Esophagus squamous epithelium (tissue), 5 donors: Measurements from ENCODE around the gene TRIM54. TPM values are rescaled to one million over a fixed set of nuclear protein-coding genes. Genes with fewer than 3 reads are reported as not detected.
A peak's percentile ranks its signal among the peaks of the same experiment; 100 is the strongest.

Experiments
- DNase-seq: peaks from one replicate; lab custom pipeline; 2025; lab: John Stamatoyannopoulos, UW
- H3K27ac ChIP-seq, 4 donors: fragments of 200-600 bp; sonication (generic); one replicate each; pipeline ENCODE4 v1.5.1; 2016 to 2019; ENCODE audit warnings: mild to moderate bottlenecking in 1 of 4
- H3K27me3 ChIP-seq, 4 donors: fragments of 200-600 bp; sonication (generic); 1 replicate in 3 of 4; 2 replicates in 1 of 4; pipeline versions ENCODE4 v1.5.1 to v1.6.0; 2017 to 2021; ENCODE audit warnings: antibody characterized with exemption in 1 of 4
- H3K36me3 ChIP-seq, 3 donors: fragments of 200-600 bp; sonication (generic); one replicate each; pipeline ENCODE4 v1.5.1; 2016 to 2019
- H3K4me1 ChIP-seq, 3 donors: fragments of 200-600 bp; sonication (generic); one replicate each; pipeline ENCODE4 v1.5.1; 2017 to 2019
- H3K4me3 ChIP-seq, 4 donors: fragments of 200-600 bp; sonication (generic); 1 replicate in 3 of 4; 2 replicates in 1 of 4; pipeline ENCODE4 v1.5.1; 2016 to 2019; ENCODE audit warnings: mild to moderate bottlenecking in 2 of 4, moderate library complexity in 1 of 4
- H3K9me3 ChIP-seq, 3 donors: fragments of 200-600 bp; sonication (generic); one replicate each; pipeline ENCODE4 v1.5.1; 2016 to 2019
- CTCF ChIP-seq, 6 experiments: fragments of 450-650 bp in 4 of 6; fragments of 200-600 bp in 2 of 6; sonication (generic) in 2 of 6; IDR thresholded peaks; one replicate each; pipeline ENCODE4 v1.5.1; 2016 to 2019; ENCODE audit warnings: antibody characterized with exemption in 6 of 6, mild to moderate bottlenecking in 4 of 6, moderate library complexity in 4 of 6
- POLR2A ChIP-seq, 4 donors: fragments of 450-650 bp; IDR thresholded peaks; one replicate each; pipeline ENCODE4 v1.6.1; 2017; ENCODE audit warnings: antibody characterized with exemption in 4 of 4, mild to moderate bottlenecking in 4 of 4, moderate library complexity in 3 of 4
- WGBS, 2 donors: methylation state at CpG; one replicate each; pipeline ENCODE4 v1.1.5; 2018; 5-methylcytosine and 5-hydroxymethylcytosine counted together
- intact Hi-C: fragments of 100-400 bp; cut with DNase I; formaldehyde crosslinking; loops from one replicate; pipeline ENCODE4 v1.15.0; 2022
- total RNA-seq, 4 donors: library from RNA; depleted of rRNA; stranded (reverse); fragments of >200 nt; gene quantifications; one replicate each; pipeline ENCODE4 v1.1.0, GENCODE V29; 2016
- donor health status: DM: yes; HTN: yes; CAD: no.

The TRIM54 gene
- total RNA-seq, 4 donors from 2014 or later, result not detected

GRCh38 chr2:27322766-27323595, 40.8 kb downstream of the TRIM54 start, which contains the start of gene MPV17:
Gene MPV17 (minus strand): TSS chr2:27323097. CDS start chr2:27322517, 580 bp downstream.
- Histone ChIP-seq H3K9me3 (no peaks in the 10 kb centered on the region), H3K27ac (peak within 1 kb of the TSS; percentile 92 to 98 (median 94)), H3K4me3 (peak within 1 kb of the TSS; percentile 64 to 96 (median 79)), H3K36me3 (peaks cover 12 to 36% (median 12%) of the 10 kb centered on the region in 3 donors), H3K27me3 (no peaks in the 10 kb centered on the region), H3K4me1 (peaks cover 16 to 35% (median 22%) of the 10 kb centered on the region in 3 donors)
- TF ChIP-seq CTCF (IDR thresholded peaks at IDR 0.05) (no peak), POLR2A (IDR thresholded peaks at IDR 0.05) (peak in 3 of 4 donors; percentile 36 to 83 (median 61))
- 0 to 3% methylated on average over 18 to 19 of the region's 39 CpGs for WGBS, 2 donors
- DNase-seq, result peak; percentile 68
- intact Hi-C loops, result no loop called here

- Histone ChIP-seq H3K9me3 (no peaks in the 10 kb centered on the region), H3K4me3 (peak overlapping the region; percentile 64 to 96 (median 79)), H3K27ac (peak overlapping the region; percentile 92 to 98 (median 94)), H3K27me3 (no peaks in the 10 kb centered on the region), H3K4me1 (peaks cover 16 to 35% (median 22%) of the 10 kb centered on the region in 3 donors), H3K36me3 (peaks cover 14 to 37% (median 15%) of the 10 kb centered on the region in 3 donors)
- intact Hi-C loops, result no loop called here
- DNase-seq, result no peak
- TF ChIP-seq POLR2A (IDR thresholded peaks at IDR 0.05) (no peak), CTCF (IDR thresholded peaks at IDR 0.05) (no peak)
- WGBS, 2 donors, result 8 to 21% methylated on average over 4 to 5 of the region's 5 CpGs
Measured at GRCh38 chr2:27323596-27324285, 41.5 kb downstream of the TRIM54 start.

GRCh38 chr2:27324720-27325119, 42.5 kb downstream of the TRIM54 start:
- intact Hi-C loops, result no loop called here
- 84 to 94% methylated on average over 4 to 5 of the region's 5 CpGs for WGBS, 2 donors
- TF ChIP-seq POLR2A (IDR thresholded peaks at IDR 0.05) (no peak), CTCF (IDR thresholded peaks at IDR 0.05) (no peak)
- Histone ChIP-seq H3K27ac (no peak overlapping the region), H3K27me3 (no peaks in the 10 kb centered on the region), H3K4me3 (no peak overlapping the region), H3K4me1 (peaks cover 16 to 35% (median 22%) of the 10 kb centered on the region in 3 donors), H3K9me3 (no peaks in the 10 kb centered on the region), H3K36me3 (peaks cover 21 to 46% (median 25%) of the 10 kb centered on the region in 3 donors)
- DNase-seq, result no peak

- Histone ChIP-seq H3K27me3 (no peaks in the 10 kb centered on the region), H3K27ac (no peak overlapping the region), H3K9me3 (no peaks in the 10 kb centered on the region), H3K4me1 (no peaks in the 10 kb centered on the region), H3K36me3 (peaks cover 34 to 100% (median 45%) of the 10 kb centered on the region in 3 donors), H3K4me3 (no peak overlapping the region)
- no peak for TF ChIP-seq POLR2A (IDR thresholded peaks at IDR 0.05)
- no peak for TF ChIP-seq CTCF (IDR thresholded peaks at IDR 0.05)
- DNase-seq, result no peak
- intact Hi-C loops, result no loop called here
- 76 to 85% methylated on average over 2 to 3 of the region's 3 CpGs for WGBS, 2 donors
Measured at GRCh38 chr2:27335311-27335710, 53.1 kb downstream of the TRIM54 start.
